ENCODE data around the gene GSG1L2.

Gene GSG1L2

DNA sequence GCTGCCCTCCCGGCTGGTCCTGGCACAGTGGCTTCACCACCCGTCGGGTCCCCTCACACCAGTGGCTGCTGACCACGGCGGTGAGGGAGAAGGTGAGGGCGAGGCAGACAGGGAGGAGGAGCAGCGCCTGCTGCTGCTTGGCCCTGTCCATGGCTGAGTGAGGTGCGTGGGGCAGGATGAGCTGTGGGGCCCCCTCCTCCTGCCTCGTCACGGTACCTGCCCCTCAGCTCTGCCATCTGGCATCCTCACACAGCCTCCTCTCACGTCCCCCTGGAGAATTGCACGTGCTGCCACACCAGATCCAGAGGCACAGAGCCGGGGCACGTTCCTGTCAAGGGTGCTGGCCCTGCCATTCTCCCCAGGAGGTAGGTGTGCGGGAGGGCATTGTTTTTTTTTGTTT, at the start of gene GSG1L2:
Gene GSG1L2 (minus strand): TSS at position 159 of the 400 bp plus-strand sequence. CDS start 8 bp downstream, at position 151.
- no peak for DNase-seq (ENCODE audit: low read depth in 3 of 3)

DNA sequence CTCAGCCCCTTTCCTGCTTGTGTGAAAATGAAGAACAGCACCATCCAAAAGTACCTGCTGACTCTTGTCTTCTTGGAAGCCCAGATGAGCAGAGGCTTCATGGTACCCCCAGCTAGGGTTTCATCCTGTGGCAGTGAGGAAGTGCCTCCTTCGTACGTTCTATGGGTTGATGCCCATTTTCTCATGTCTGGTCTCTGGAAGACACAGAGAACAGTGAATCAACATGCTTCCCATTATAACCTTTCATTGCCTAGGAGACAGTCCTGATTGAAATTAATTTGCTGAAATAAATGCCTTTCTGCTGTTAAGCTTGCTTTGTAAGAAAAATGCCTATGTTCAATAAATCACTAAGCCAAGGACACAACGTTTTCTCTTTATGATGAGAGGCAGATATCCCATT, 46.7 kb upstream of the GSG1L2 start:
- no peak for DNase-seq (ENCODE audit: low read depth in 3 of 3)

DNA sequence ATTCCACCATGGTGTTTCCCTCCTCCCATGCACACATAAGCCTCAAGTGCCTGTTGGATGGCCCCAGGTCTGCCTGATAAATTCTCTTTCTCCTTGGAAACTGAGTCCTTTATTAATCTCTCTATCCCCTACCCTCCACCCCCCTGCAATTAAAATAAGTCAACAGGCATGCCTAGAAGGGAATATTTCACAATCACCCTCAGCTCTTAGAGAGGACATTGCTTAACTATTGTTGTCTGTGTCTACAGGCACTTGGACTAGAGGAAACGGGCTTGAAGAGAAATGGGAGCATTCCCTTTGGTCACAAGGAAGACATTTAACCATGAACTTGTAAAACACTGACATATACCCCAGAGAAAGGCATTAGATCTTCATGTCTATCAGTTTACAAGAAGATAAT, 43.7 kb upstream of the GSG1L2 start:
- DNase-seq (ENCODE audit: low read depth in 3 of 3): no peak

DNA sequence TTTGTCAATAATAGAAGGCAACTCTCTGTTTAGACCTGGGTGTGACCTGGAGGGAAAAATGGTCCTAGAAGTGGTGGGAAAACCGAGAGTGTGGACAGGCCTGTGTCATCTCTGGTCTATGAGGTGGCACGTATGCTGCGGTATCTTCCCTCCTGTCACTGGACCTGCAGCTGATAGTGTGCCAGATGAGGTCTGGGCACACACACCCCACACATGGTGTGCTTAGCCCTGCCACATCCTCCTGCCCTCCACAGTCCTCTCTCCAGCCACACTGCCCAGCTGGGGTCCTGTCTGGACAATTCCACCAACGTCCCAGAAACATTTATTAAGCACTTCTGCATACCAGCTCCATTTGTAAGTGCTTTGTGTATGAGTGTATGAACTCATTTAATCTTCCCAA, 41.1 kb upstream of the GSG1L2 start:
- DNase-seq (ENCODE audit: low read depth in 3 of 3): no peak

DNA sequence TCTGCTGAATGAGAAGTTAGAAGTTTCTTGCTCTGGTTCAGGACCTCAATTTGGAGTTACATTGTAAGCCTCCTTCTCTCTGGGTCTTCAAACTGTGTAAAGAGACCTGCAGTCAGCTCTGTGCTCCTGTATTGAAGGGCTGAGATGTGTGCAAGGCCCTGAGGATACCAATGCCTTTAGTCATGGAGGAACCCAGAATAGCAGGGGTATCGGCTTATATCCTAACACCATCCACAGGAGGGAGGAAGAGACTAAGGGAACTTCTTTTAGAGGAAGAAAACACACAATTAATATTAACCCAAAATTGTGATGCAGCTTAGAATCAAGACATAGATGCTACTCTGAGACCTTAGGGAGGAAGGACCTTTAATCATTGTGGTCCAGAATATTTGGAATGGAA, 40.3 kb upstream of the GSG1L2 start:
- no peak for DNase-seq (ENCODE audit: low read depth in 3 of 3)

DNA sequence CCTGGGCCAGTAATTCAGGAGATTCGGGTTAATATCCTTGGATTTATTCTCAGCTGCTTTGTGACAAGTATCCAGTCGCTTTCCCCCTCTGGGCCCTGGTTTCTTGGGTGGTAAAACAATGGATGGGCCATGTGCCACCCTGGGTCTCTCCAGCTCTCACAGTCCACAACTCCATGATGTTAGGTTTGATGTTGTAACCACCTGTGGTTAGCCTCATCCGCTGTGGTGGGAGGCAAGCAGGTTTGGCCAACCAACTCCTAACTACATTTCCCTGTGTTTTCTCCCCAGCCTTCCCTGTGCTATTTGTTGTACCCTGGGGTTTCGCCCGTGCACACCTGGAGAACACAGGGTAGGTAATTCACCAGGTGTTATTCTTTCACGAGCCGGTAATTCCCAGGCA, 39.0 kb upstream of the GSG1L2 start:
- no peak for DNase-seq (ENCODE audit: low read depth in 3 of 3)

DNA sequence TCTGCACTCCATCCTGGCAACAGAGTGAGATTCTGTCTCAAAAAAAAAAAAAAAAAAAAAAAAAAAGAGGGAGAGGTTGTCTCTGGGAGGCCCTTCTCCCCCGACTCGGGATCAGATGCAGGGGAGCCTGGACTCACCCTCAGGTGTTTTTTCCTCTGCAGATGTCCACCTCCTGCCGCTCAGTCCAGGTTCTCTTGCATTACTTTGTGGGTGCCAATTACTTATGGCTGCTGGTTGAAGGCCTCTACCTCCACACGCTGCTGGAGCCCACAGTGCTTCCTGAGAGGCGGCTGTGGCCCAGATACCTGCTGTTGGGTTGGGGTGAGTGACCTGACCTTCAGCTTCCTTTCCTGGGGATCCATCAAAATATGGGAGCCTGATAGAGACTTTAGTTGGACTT, 37.9 kb upstream of the GSG1L2 start:
- DNase-seq (ENCODE audit: low read depth in 3 of 3): no peak

DNA sequence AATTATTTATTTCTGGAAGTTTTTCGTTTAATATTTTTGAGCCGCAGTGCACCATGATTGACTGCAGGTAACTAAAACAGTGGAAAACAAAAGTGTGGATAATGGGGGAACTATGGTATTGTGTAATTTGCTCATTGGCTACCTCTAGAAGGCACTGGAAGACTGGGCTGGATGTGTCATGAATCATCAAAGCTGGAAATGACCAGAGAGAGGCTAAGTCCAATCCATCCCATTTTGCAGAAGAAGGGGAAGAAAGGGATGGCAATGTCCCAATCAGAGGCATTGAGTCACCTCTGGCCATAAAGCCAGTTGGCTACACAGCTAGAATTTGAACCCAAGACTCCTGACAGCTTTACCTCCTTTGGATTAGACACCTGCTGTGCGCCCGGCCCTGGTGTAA, 33.2 kb upstream of the GSG1L2 start:
- no peak for DNase-seq (ENCODE audit: low read depth in 3 of 3)

DNA sequence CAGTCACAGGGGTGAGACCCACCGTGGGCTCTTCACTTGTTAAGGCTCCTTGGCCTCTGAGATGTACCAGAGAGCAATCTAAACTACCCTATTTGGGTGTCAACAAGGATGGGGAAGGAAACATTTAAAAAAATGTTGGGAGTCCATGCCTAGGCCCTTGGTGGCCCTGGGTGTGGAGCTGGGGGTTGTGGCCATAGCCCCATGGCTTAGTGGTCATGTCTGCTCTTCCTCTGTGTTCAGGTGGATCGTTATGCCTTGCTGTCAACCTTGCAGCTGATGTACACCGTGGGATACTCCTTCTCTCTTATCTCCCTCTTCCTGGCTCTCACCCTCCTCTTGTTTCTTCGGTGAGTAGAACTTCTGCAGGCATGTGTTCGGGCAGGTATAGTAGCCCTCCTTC, 32.4 kb upstream of the GSG1L2 start:
- no peak for DNase-seq (ENCODE audit: low read depth in 3 of 3)

DNA sequence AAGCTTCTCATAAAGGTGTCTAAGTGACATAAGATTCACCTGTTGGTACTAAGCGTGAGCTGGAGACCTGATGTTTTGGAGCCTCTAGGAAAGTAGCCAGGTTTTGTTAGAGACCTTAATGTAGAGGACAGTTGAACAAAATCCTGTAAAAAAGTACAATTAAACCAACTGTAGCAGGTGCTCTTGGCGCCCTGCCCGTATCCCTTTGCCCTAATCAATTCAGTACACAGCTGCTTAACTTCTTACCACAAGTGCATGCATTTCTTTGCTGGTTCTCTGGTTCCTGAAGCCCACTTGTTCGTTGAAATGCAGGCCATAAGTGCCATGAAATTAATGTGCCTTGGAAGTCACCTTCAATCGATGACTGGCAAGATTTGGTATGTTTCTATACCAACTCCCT, 28.3 kb upstream of the GSG1L2 start:
- DNase-seq (ENCODE audit: low read depth in 3 of 3): no peak

DNA sequence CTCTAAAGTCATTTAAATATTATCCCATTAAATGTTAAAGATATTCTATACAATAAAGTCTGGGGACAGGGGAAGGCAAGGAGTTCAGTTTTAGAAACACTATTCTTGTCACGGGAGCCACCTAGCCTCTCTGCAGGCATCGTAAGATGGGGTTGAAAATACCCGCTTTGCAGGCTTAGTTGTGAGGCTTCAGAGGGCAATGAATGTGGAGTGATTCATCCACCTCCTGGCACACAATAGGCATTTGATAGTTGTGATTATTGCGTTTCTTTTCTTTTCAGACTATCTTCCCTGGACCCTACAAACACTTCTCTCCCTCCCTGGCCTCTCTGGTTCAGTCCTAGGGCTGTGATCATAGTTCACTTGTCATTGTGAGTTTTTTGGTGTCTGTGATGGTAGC, 23.4 kb upstream of the GSG1L2 start:
- no peak for DNase-seq (ENCODE audit: low read depth in 3 of 3)

DNA sequence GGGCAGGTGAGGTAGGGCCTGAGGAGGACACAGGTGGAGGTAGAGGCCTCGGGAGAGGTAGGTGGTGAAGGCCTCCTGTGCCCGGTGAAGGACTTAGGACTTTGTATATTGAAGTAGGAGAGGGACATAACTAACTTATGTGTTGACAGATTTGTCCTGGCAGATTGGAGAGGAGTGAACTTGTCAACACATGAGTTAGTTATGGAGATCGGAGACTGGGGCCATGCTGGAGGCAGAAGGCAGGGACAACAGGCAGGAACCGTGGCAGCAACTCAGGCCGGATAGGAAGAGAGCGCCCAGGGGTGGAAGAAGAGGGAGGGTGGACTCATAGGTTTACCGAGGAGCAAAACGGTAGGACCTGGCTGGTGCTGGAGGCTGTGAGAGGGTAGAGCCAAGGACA, 22.3 kb upstream of the GSG1L2 start:
- DNase-seq (ENCODE audit: low read depth in 3 of 3): no peak

DNA sequence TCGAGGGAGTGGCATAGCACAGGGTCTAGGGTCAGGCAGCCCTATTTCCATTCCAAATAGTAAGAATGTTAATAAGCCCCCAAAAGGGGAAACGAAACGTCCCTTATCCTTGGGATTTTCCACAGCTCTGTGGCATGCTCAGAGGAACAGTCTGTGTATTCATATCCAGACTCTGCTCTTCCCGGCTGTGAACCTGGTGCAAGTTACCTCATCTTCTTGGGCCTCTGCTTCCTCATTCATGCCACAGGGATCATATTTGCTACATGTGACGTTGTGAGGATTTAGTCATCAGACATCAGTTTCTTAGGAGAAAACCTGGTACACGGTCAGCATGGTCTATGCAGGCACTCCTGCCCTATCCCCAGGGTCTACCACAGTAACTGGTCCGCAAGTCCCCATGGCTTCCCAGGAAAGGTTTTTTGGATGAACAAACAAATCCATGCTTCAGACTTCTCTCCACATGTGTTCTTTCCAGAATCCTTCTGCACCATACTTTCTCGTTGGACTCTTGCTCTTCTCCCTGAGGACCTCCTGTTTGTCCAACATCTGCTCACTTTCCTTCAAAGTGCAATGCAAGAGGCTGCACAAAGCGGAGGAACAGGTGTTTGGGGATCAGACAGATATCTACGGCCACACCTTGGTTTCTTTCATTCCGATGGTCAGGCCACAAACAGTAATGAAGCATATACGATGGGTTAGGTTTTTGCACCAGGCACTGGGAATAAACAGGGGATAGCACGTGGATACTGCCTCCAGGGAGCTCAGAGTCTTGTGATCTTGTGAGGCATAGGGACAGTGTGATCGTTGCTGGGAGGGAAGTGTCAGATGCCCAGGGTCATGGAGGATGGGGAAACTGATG, 21.5 kb upstream of the GSG1L2 start:
- DNase-seq (ENCODE audit: low read depth in 3 of 3): no peak

DNA sequence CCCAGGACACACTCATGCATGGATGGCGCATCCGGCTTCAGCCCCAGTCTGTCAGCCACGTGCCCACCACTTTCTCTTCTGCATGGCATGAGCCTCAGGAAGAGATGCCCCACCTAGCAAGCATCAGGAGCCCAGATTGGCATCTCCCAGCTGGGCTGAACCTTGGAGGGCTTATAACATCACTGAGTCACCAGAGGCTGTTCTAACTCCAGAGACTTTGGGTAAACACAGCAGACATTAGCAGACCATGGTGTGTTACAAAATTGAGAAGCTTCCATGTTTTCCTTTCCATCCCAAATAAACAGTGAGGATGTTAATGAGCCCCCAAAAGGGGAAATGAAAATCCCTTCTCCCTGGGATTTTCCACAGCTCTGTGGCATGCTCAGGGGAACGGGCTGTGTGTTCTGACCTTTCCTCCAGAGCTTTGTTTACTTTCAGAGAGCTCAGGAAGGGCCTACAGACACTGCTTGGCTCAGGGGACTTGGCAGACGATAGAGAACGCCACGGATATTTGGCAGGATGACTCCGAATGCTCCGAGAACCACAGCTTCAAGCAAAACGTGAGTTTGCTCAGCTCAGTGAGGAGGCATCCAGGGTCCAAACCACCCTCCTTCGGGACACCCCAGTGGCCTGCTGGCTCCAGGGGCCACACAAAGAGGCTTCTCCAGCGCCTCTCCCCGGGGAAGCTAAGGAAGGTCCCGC, 20.3 kb upstream of the GSG1L2 start:
- DNase-seq (ENCODE audit: low read depth in 3 of 3): no peak

DNA sequence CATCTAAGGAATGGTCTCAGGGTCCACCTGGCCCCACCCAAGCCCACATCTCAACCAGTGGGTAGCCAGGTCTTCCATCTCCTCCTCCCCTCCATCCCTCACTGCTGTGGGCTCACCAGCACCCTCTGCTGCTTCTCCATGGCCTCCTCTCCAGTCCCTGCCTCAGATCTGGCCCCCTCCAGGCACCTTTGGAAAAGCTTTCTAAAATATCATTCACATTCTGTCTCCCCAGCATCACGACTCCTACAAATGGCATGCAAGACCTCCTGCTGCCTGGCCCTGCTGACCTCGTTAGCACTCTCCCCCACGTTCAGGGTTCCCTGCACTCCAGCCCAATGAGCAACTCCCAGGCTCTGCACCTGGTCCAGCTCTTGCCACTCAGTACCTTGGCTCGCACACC, 17.6 kb upstream of the GSG1L2 start:
- DNase-seq (ENCODE audit: low read depth in 3 of 3): no peak

DNA sequence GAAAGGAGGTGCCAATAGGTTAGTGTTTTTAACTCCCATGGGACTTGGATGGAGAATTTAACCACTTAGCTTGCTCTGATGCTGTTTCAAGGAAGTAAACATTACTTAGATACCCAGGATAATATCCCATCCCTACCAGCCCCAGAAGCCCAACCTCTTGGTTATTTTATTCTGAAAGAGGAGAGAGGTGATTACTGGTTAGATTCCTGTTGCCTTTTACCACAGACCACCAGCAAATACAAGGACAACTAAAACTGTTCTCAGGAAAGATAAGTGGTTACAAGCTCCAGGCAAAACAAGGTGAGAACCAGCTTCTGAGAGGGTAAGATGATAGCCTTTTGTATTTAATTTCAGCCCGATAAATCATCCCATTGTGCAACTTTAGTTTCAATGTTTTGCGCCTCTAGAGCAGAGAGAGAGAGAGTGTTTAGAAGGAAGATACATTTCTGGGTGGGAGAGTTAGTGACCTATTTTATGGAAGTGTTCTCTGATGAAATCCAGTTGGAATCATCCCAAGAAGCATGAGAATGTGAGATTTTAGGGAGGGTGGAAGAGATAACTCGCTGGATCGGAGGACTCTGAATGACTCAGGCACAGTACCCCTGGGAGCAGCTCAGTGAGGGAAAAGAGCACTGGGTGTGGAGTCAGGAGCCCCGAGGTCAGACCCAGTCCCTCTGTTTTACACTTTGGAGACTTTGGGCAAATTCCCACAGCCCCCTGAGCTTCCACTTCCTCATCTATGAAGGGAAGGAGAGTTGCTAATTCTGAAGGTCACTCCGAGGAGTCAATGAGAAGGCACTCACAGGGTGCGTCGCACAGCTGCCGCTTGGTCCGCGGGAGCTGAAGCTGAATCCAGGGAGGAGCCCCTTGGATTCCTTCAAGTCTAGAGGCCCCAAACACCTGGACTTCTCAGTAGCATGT, 15.9 kb upstream of the GSG1L2 start:
- no peak for DNase-seq (ENCODE audit: low read depth in 3 of 3)

DNA sequence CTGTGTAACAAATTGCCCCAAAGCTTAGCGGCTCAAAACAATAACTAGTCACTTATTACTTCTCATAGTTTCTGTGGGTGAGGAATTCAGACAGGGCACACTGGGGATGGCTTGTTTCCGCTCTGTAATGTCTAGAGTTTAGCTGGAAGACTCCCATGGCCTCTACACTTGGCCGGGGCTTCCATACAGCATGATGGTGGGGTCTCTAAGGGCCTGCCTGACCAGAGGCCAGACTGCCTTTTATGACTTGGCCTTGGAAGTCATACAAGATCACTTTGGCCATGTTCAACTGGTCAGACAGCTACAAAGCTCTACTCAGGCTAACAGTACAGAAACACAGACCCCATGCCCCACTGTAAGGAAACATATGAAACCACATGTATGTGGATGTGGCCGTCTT, 12.0 kb upstream of the GSG1L2 start:
- DNase-seq (ENCODE audit: low read depth in 3 of 3): no peak

DNA sequence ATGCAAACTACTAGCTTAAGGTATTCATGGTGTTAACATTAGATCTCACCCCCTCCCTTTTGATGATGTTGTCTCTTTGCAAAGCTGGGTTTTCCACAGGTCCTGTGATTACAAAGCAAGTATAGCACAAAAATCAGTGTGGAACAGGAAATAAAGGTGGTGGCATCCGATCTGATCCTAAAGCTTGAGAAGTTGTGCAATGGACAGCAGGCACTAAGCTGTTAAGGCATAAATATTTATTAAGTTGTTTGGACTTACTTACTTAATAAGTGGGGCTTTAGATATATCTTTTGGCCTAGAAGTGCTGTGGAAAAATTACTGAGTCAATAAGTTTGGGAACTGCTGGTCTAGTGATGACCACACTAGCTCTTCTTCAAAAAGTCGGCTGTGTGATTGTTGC, 8.8 kb upstream of the GSG1L2 start:
- no peak for DNase-seq (ENCODE audit: low read depth in 3 of 3)

DNA sequence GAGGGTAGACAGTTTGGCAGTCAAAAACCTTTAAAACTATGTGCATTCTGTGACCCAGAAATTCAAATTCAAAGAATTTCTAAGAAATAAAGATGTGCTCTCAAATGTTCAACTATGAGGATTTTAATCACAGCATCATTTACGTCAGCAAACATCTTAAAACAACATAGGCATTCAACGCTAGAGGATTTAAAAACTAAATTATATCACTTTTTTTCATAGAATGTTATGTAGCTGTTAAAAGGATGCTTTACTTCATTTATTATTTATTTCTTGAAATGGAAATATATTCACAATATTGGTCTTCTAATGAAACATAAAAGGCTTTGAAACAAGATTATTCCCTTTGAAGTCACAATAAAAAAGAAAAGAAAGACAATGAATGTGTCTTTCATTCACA, 7.5 kb upstream of the GSG1L2 start:
- DNase-seq (ENCODE audit: low read depth in 3 of 3): no peak

DNA sequence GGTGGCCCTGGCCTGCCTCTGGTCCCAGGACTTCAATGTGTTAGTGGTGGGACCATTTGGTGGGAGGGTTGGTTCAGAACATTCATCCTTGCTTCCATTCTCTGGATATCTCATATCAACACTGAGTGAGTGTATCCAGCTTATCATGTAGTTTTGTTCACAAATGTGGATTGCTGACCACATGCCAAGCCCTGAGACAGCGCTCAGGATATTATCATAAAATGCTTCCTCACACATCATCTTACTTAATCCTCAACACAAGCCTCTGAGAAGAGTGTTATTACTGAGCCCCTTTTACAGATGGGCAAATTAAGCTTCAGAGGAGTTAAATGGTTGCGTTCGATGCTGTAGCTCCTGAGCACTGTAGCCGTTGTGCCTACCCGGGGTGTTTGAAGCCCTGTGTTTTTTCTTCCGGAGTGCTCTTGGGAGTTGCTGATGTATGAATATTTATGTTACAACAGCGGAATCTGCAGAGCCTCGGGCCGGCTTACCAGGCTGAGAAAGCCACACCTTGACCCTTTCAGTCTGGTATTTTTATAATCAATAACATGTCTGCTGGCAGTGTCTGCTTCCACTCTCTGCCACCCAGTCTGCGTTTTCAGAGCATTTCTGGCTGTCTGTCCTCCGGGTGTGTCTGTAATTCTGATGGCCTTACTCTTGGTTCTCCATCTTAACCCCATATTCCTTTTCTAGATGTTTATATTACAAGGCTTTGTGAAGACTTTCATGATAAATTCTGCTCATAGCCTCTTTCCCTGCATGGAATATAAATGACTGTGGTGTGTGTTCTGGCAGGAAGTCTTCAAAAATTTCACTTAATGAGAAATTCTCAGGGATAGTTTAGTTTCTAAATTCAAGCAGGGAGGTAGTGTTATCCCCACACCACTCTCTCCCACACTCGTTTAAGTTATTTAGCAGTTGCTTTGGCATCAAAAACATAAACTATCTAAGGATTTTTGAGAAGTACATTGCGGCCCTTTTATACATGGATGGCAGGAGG, 6.7 kb upstream of the GSG1L2 start:
- no peak for DNase-seq (ENCODE audit: low read depth in 3 of 3)

DNA sequence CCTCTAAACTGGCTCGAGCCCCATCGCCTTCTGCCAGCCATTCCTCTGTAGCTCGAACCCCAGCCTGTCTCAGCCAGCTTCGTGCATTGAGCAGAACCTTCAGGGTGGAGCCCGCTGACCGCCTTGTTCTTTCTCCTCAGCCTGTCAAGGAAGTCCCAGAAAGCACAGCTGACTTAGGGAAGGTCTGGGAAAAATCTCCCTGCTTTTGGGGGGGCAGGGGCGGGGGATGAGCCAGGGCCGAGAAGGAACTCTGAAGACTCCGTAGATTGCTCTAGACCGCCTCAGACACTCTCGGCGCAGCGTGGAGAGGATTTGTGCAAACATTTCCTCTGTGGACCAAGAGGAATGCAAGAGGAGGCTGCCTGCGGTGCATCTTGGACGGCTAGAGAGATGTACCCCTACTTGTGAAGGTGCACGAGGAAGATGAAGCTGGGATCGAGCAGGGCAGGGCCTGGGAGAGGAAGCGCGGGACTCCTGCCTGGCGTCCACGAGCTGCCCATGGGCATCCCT, 3.8 kb upstream of the GSG1L2 start, which contains the start of gene GLP2R:
Gene GLP2R (plus strand): TSS at position 284 of the 510 bp plus-strand sequence. CDS start 140 bp downstream, at position 424.
- no peak for DNase-seq (ENCODE audit: low read depth in 3 of 3)

Measured in stimulated activated CD4-positive, alpha-beta T cell treated with anti-CD3 and anti-CD28 coated beads, TNF-alpha, amount 100 ng/mL, for 48 hours (primary cell).